Peyer's patch (tissue), 4 donors: ENCODE measurements around the gene AMPD3.

Experiments
- CTCF ChIP-seq, 6 experiments: fragments of 450-650 bp in 4 of 6; fragments of 200-600 bp in 2 of 6; sonication (generic) in 1 of 6; IDR thresholded peaks; one replicate each; pipeline ENCODE4 v1.5.1; 2017 to 2019; ENCODE audit warnings: antibody characterized with exemption in 6 of 6, mild to moderate bottlenecking in 3 of 6, moderate library complexity in 1 of 6
- POLR2A ChIP-seq, 2 donors: fragments of 450-650 bp; IDR thresholded peaks; one replicate each; pipeline ENCODE4 v1.5.1; 2017; ENCODE audit warnings: antibody characterized with exemption in 2 of 2, mild to moderate bottlenecking in 2 of 2, moderate library complexity in 2 of 2

DNA sequence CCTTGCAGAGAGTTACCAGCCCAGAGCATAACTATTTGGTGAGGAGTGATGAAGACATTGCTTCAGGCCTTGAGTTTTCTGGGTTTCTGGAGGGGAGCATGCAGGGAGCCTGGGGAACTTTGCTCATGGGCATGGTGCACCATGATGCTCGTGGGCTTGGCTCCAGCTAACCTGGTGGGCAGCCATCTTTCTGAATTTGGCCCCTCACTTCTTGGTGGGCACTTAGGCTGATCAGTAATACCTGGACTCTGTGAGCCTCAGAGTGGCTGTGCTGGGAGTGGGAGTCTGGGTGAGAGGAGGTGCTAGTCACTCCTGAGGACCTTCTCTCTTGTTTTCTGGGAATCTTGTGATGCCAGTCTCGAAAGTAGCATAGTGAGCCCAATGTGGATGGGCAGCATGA is 30.6 kb downstream of the AMPD3 start:
- TF ChIP-seq CTCF (IDR thresholded peaks at IDR 0.05): no peak
- no peak for TF ChIP-seq POLR2A (IDR thresholded peaks at IDR 0.05)
